T-helper 2 cell (primary cell): Measurements from ENCODE around the gene CFC1B.
"Not testable (repeated sequence)": the region's sequence is repeated elsewhere in the genome, so short reads cannot be mapped to it uniquely, and the experiment has no call there.

Experiments used
- DNase-seq, 5 experiments: peaks; one replicate each; pipeline versions ENCODE4 v3.0.0 to v3.0.0-alpha.2; 2012 to 2022
- total RNA-seq, 2 donors: gene quantifications; one replicate each; lab custom pipeline; 2026; lab: John Stamatoyannopoulos, UW

CFC1B gene
- total RNA-seq, result 0 reads per million in 2 donors

- not testable (repeated sequence) for DNase-seq
These were observed at the start of gene CFC1B for GRCh38 chr2:130520992-130521391. Gene CFC1B, plus strand, starts transcription at chr2:130521222. Its CDS starts 263 bp downstream, at chr2:130521485.

GRCh38 chr2:130491073-130491472 is 29.9 kb upstream of the CFC1B start:
- DNase-seq, result not testable (repeated sequence)

GRCh38 chr2:130509228-130509627 is 11.8 kb upstream of the CFC1B start, which contains the start of gene POTEI:
Gene POTEI, minus strand, starts transcription at chr2:130509328. Its CDS starts 93 bp downstream, at chr2:130509235.
- not testable (repeated sequence) for DNase-seq

GRCh38 chr2:130510807-130511746 is 9.9 kb upstream of the CFC1B start:
- DNase-seq, result not testable (repeated sequence)

- DNase-seq, result not testable (repeated sequence)
These were observed 9.1 kb upstream of the CFC1B start for GRCh38 chr2:130511747-130512451.

GRCh38 chr2:130518516-130519106 is 2.4 kb upstream of the CFC1B start:
- DNase-seq, result not testable (repeated sequence)

- DNase-seq, result not testable (repeated sequence)
These were observed 1.4 kb downstream of the CFC1B start for GRCh38 chr2:130522390-130522789.

- not testable (repeated sequence) for DNase-seq
These were observed 6.4 kb downstream of the CFC1B start for GRCh38 chr2:130527365-130527967.

GRCh38 chr2:130529545-130529944 is 8.5 kb downstream of the CFC1B start:
- not testable (repeated sequence) for DNase-seq

GRCh38 chr2:130530212-130530611 is 9.2 kb downstream of the CFC1B start:
- DNase-seq, result not testable (repeated sequence)

GRCh38 chr2:130531225-130531624 is 10.2 kb downstream of the CFC1B start:
- DNase-seq, result not testable (repeated sequence)

GRCh38 chr2:130531672-130532071 is 10.7 kb downstream of the CFC1B start:
- not testable (repeated sequence) for DNase-seq

- not testable (repeated sequence) for DNase-seq
These were observed 15.6 kb downstream of the CFC1B start for GRCh38 chr2:130536654-130537053.

GRCh38 chr2:130538271-130538670 is 17.2 kb downstream of the CFC1B start:
- not testable (repeated sequence) for DNase-seq

- DNase-seq, result not testable (repeated sequence)
These were observed 21.8 kb downstream of the CFC1B start for GRCh38 chr2:130542789-130543188.

GRCh38 chr2:130543785-130544528 is 22.9 kb downstream of the CFC1B start:
- DNase-seq, result not testable (repeated sequence)

GRCh38 chr2:130544978-130545377 is 24.0 kb downstream of the CFC1B start:
- DNase-seq, result not testable (repeated sequence)

- not testable (repeated sequence) for DNase-seq
These were observed 27.4 kb downstream of the CFC1B start for GRCh38 chr2:130548418-130548817.

- not testable (repeated sequence) for DNase-seq
These were observed 28.5 kb downstream of the CFC1B start for GRCh38 chr2:130549475-130549874.

GRCh38 chr2:130554178-130554577 is 33.2 kb downstream of the CFC1B start:
- not testable (repeated sequence) for DNase-seq

GRCh38 chr2:130556441-130556840 is 35.4 kb downstream of the CFC1B start:
- not testable (repeated sequence) for DNase-seq
